K562 (cell line): ENCODE measurements around the gene RPUSD1. TPM values are rescaled to one million over a fixed set of nuclear protein-coding genes. Genes with fewer than 3 reads are reported as not detected.

Experiments
- ARID2 ChIP-seq: fragments of 450-650 bp; IDR thresholded peaks from 2 replicates; pipeline ENCODE4 v1.6.1; 2017; ENCODE audit warnings: antibody characterized with exemption, mild to moderate bottlenecking
- CBX5 ChIP-seq: IDR thresholded peaks from 2 replicates; pipeline ENCODE4 v1.6.1; 2014; ENCODE audit warnings: low read depth, borderline replicate concordance
- CREB3L1 ChIP-seq: fragments of 450-650 bp; IDR thresholded peaks from 2 replicates; pipeline ENCODE4 v1.6.1; 2014; ENCODE audit warnings: low read depth, mild to moderate bottlenecking, moderate library complexity, borderline replicate concordance
- DACH1 ChIP-seq: fragments of 450-650 bp; IDR thresholded peaks from 2 replicates; pipeline ENCODE4 v1.6.1; 2018; ENCODE audit not compliant: partially characterized antibody
- EHMT2 ChIP-seq: fragments of 450-650 bp; IDR thresholded peaks from 2 replicates; pipeline ENCODE4 v1.6.1; 2018; ENCODE audit warnings: antibody characterized with exemption
- FOXK1 ChIP-seq: sonication (generic); formaldehyde crosslinking; IDR thresholded peaks from 2 replicates; pipeline ENCODE4 v1.8.0; 2022; ENCODE audit warnings: missing genetic modification reagents, mild to moderate bottlenecking, borderline replicate concordance
- HDAC3 ChIP-seq: fragments of 450-650 bp; IDR thresholded peaks from 2 replicates; pipeline ENCODE4 v1.6.1; 2018; ENCODE audit warnings: borderline replicate concordance, mild to moderate bottlenecking, moderate library complexity; ENCODE audit not compliant: partially characterized antibody
- HDGF ChIP-seq: fragments of 450-650 bp; IDR thresholded peaks from 2 replicates; pipeline ENCODE4 v1.6.1; 2016
- HNRNPK ChIP-seq: fragments of 200-400 bp; formaldehyde crosslinking; IDR thresholded peaks from one replicate; pipeline ENCODE4 v1.6.1; 2018; ENCODE audit warnings: mild to moderate bottlenecking, low read depth, low read length; ENCODE audit not compliant: poor library complexity, severe bottlenecking
- HSF4 ChIP-seq: fragments of 250-450 bp; sonication (Bioruptor Pico); IDR thresholded peaks from 2 replicates; pipeline ENCODE4 v2.1.2; 2022; ENCODE audit warnings: mild to moderate bottlenecking, moderate library complexity, borderline replicate concordance
- IRF9 ChIP-seq: fragments of 450-650 bp; IDR thresholded peaks from 2 replicates; pipeline ENCODE4 v1.6.1; 2016; ENCODE audit warnings: missing biosample characterization, missing genetic modification characterization
- KAT7 ChIP-seq: sonication (generic); formaldehyde crosslinking; IDR thresholded peaks from 2 replicates; pipeline ENCODE4 v1.8.0; 2022; ENCODE audit warnings: missing genetic modification reagents, mild to moderate bottlenecking, borderline replicate concordance
- MTF1 ChIP-seq: fragments of 250-450 bp; sonication (Bioruptor Pico); IDR thresholded peaks from 2 replicates; pipeline ENCODE4 v1.9.0; 2021; ENCODE audit warnings: moderate library complexity, mild to moderate bottlenecking, inconsistent platforms, borderline replicate concordance
- NCOR1 ChIP-seq: fragments of 450-650 bp; IDR thresholded peaks from 2 replicates; pipeline ENCODE4 v1.6.1; 2016; ENCODE audit warnings: mild to moderate bottlenecking, moderate library complexity
- PHTF2 ChIP-seq: fragments of 250-450 bp; sonication (Bioruptor Pico); IDR thresholded peaks from 2 replicates; pipeline ENCODE4 v1.5.0; 2021; ENCODE audit warnings: mild to moderate bottlenecking
- PYGO2 ChIP-seq: fragments of 450-650 bp; IDR thresholded peaks from 2 replicates; pipeline ENCODE4 v1.6.1; 2016; ENCODE audit warnings: mild to moderate bottlenecking, missing genetic modification characterization, moderate library complexity, missing compliant biosample characterization
- RCOR1 ChIP-seq, 2 experiments: IDR thresholded peaks; 2 replicates each; pipeline ENCODE4 v1.6.1; 2012; ENCODE audit warnings: low read depth in 2 of 2, low read length in 2 of 2, borderline replicate concordance in 1 of 2, improper control_type of control experiment in 1 of 2
- SETDB1 ChIP-seq: IDR thresholded peaks from one replicate; pipeline ENCODE4 v1.6.1; 2012; ENCODE audit warnings: low read length, control low read depth, inconsistent platforms
- SMARCA5 ChIP-seq: fragments of 450-650 bp; IDR thresholded peaks from 2 replicates; pipeline ENCODE4 v1.6.1; 2016
- SMARCE1 ChIP-seq: fragments of 450-650 bp; IDR thresholded peaks from 2 replicates; pipeline ENCODE4 v1.7.1; 2016; ENCODE audit warnings: mild to moderate bottlenecking
- SNIP1 ChIP-seq: fragments of 450-650 bp; IDR thresholded peaks from 2 replicates; pipeline ENCODE4 v1.7.1; 2017; ENCODE audit warnings: low read depth, mild to moderate bottlenecking
- TCFL5 ChIP-seq: fragments of 250-450 bp; sonication (Bioruptor Pico); conservative IDR thresholded peaks from 2 replicates; pipeline ENCODE4 v1.6.1; 2021; ENCODE audit warnings: mild to moderate bottlenecking, moderate library complexity, matching md5 sums
- XRCC3 ChIP-seq: fragments of 450-650 bp; IDR thresholded peaks from 2 replicates; pipeline ENCODE4 v1.6.1; 2017; ENCODE audit warnings: mild to moderate bottlenecking, moderate library complexity
- ZC3H8 ChIP-seq: fragments of 450-650 bp; IDR thresholded peaks from 2 replicates; pipeline ENCODE4 v1.6.1; 2017
- ZKSCAN3 ChIP-seq: fragments of 250-450 bp; sonication (Bioruptor Pico); IDR thresholded peaks from 2 replicates; pipeline ENCODE4 v1.4.0; 2020
- ZNF239 ChIP-seq: fragments of 250-450 bp; sonication (Bioruptor Pico); IDR thresholded peaks from 2 replicates; pipeline ENCODE4 v1.4.0; 2020; ENCODE audit warnings: mild to moderate bottlenecking
- ZNF311 ChIP-seq: fragments of 250-450 bp; sonication (Bioruptor Pico); IDR thresholded peaks from 2 replicates; pipeline ENCODE4 v1.4.0; 2020; ENCODE audit warnings: mild to moderate bottlenecking, moderate library complexity
- ZNF436 ChIP-seq: fragments of 250-450, 450-650 bp; sonication (Bioruptor Pico); formaldehyde crosslinking; IDR thresholded peaks from 2 replicates; pipeline ENCODE4 v1.7.0; 2020; ENCODE audit warnings: mild to moderate bottlenecking
- ZNF583 ChIP-seq: fragments of 250-450 bp; sonication (Bioruptor Pico); IDR thresholded peaks from 2 replicates; pipeline ENCODE4 v1.4.0; 2020
- ZNF695 ChIP-seq: fragments of 450-650 bp; formaldehyde crosslinking; IDR thresholded peaks from 2 replicates; pipeline ENCODE4 v1.4.0; 2020; ENCODE audit warnings: mild to moderate bottlenecking, moderate library complexity
- polyA plus RNA-seq, 8 experiments: library from polyadenylated mRNA; depleted of rRNA in 4 of 8; stranded (reverse) in 5 of 8; unstranded in 3 of 8; fragments of >200 nt; fragmentation: Nextera tagmentation in 2 of 8; fragmentation: Illumina TruSeq in 1 of 8; extraction: Ambion mirVana in 2 of 8; extraction: Trizol in 1 of 8; gene quantifications; 2 replicates each; pipeline versions ENCODE4 v1.2.1 to v1.2.3, GENCODE V29; 2011 to 2014; ENCODE audit warnings: inconsistent platforms in 1 of 8, missing spikeins in 1 of 8
- total RNA-seq, 7 experiments: library from RNA; depleted of rRNA in 6 of 7; stranded (reverse); fragments of >200 nt in 6 of 7; fragmentation: Illumina TruSeq in 2 of 7; extraction: Trizol in 2 of 7; gene quantifications; 2 replicates each; pipeline versions ENCODE4 v1.2.1 to v1.2.3, GENCODE V29; 2011 to 2021; ENCODE audit warnings: low replicate concordance in 1 of 7

Gene RPUSD1
- total and polyA plus RNA-seq, 9 of the 15 experiments (the other 6 are each of a cell fraction or from before 2014, with no cell fraction given): 0.45 to 56.6 (median 12.0) TPM

GRCh38 chr16:785563-786535, 2.3 kb downstream of the RPUSD1 start (continued):
- TF ChIP-seq CBX5: no peak
- no peak for TF ChIP-seq SNIP1
- TF ChIP-seq ZNF239 (CRISPR knock-in tag): no peak
- TF ChIP-seq DACH1: no peak
- TF ChIP-seq ZNF695 (CRISPR knock-in tag): no peak
- TF ChIP-seq ZKSCAN3 (CRISPR knock-in tag): no peak
- no peak for TF ChIP-seq ZNF311 (CRISPR knock-in tag)
- no peak for TF ChIP-seq SETDB1
- TF ChIP-seq RCOR1 (IDR thresholded peaks at IDR 0.05; ENCODE audit: borderline replicate concordance in 1 of 2, low read depth in 2 of 2, low read length in 2 of 2): peak in 1 of 2 experiments; percentile 23; a peak in 1 of 4 replicates
- no peak for TF ChIP-seq TCFL5 (CRISPR knock-in tag)
- TF ChIP-seq HDAC3: no peak
- no peak for TF ChIP-seq PHTF2 (CRISPR knock-in tag)
- TF ChIP-seq HDGF: 0 out of 2 replicates have a peak, but pooled peaks have one; percentile 46
- TF ChIP-seq XRCC3: no peak
- no peak for TF ChIP-seq ZC3H8
- no peak for TF ChIP-seq SMARCE1
- TF ChIP-seq ZNF583 (CRISPR knock-in tag): no peak
- TF ChIP-seq IRF9 (tag): no peak
- no peak for TF ChIP-seq SMARCA5
- no peak for TF ChIP-seq PYGO2 (tag)
- TF ChIP-seq NCOR1: no peak
- no peak for TF ChIP-seq ZNF436 (CRISPR knock-in tag)
- TF ChIP-seq MTF1 (CRISPR knock-in tag): no peak
- TF ChIP-seq CREB3L1: no peak
- peak; percentile 40; the same call in 1 of the 2 replicates for TF ChIP-seq ARID2
- no peak for TF ChIP-seq HNRNPK
- no peak for TF ChIP-seq FOXK1 (CRISPR knock-in tag)
- no peak for TF ChIP-seq HSF4
- TF ChIP-seq KAT7 (CRISPR knock-in tag): no peak
- TF ChIP-seq EHMT2: no peak
